A673 (cell line): ENCODE results near the gene CLNK. TPM values are rescaled to one million over a fixed set of nuclear protein-coding genes. Genes with fewer than 3 reads are reported as not detected.

Experiments used
- BruUV-seq: library from RNA; stranded (reverse); fragments of 400-500 nt; replicated peaks from 2 replicates; lab custom pipeline; 2021; lab: Mats Ljungman, UMichigan
- CTCF ChIA-PET: fragments of 300-600 bp; sonication (Branson Sonifier 250); formaldehyde crosslinking; loops from one replicate; lab custom pipeline; 2022; ENCODE audit warnings: antibody characterized with exemption; lab: Charles Lee
- POLR2A ChIA-PET: fragments of 300-600 bp; sonication (Branson Sonifier 250); formaldehyde crosslinking; loops from one replicate; lab custom pipeline; 2022; ENCODE audit warnings: antibody characterized with exemption; ENCODE audit not compliant: low non-redundant PET; lab: Charles Lee
- DNase-seq: peaks from one replicate; pipeline ENCODE4 v3.0.0-alpha.2; 2015; ENCODE audit warnings: low spot score
- H3K27ac ChIP-seq: fragments of 200-600 bp; sonication (generic); 2 replicates; pipeline ENCODE4 v1.5.1; 2016; ENCODE audit warnings: mixed run types, low read depth, mild to moderate bottlenecking, mixed read lengths, antibody characterized with exemption, low read length; ENCODE audit not compliant: poor library complexity, severe bottlenecking
- H3K27me3 ChIP-seq: fragments of 200-600 bp; sonication (generic); replicated peaks from 2 replicates; pipeline ENCODE4 v1.6.1; 2017; ENCODE audit warnings: mixed run types, low read depth, mild to moderate bottlenecking, mixed read lengths, antibody characterized with exemption, low read length; ENCODE audit not compliant: insufficient read depth, poor library complexity
- H3K36me3 ChIP-seq: fragments of 200-600 bp; sonication (generic); 2 replicates; pipeline ENCODE4 v1.6.1; 2016; ENCODE audit warnings: mixed run types, mild to moderate bottlenecking, mixed read lengths, antibody characterized with exemption, low read length; ENCODE audit not compliant: insufficient read depth, poor library complexity, severe bottlenecking
- H3K4me1 ChIP-seq: fragments of 200-600 bp; sonication (generic); 2 replicates; pipeline ENCODE4 v1.6.1; 2017; ENCODE audit warnings: mixed run types, mild to moderate bottlenecking, mixed read lengths, antibody characterized with exemption, low read length; ENCODE audit not compliant: insufficient read depth, poor library complexity, severe bottlenecking
- H3K4me3 ChIP-seq: fragments of 200-600 bp; sonication (generic); 2 replicates; pipeline ENCODE4 v1.5.1; 2016; ENCODE audit warnings: low read depth, mixed run types, mild to moderate bottlenecking, mixed read lengths, low read length; ENCODE audit not compliant: poor library complexity, severe bottlenecking
- H3K9me3 ChIP-seq: fragments of 200-600 bp; sonication (generic); 2 replicates; pipeline ENCODE4 v1.6.1; 2016; ENCODE audit warnings: mixed run types, low read depth, mild to moderate bottlenecking, mixed read lengths, antibody characterized with exemption, low read length; ENCODE audit not compliant: poor library complexity, severe bottlenecking
- EZH2 ChIP-seq: fragments of 200-600 bp; sonication (generic); IDR thresholded peaks from 2 replicates; pipeline ENCODE4 v1.6.1; 2017; ENCODE audit warnings: borderline replicate concordance, low read depth, mild to moderate bottlenecking, mixed read lengths, antibody characterized with exemption, low read length; ENCODE audit not compliant: poor library complexity, severe bottlenecking
- intact Hi-C: fragments of 100-400 bp; cut with micrococcal nuclease; formaldehyde crosslinking; loops from one replicate; pipeline ENCODE4 v1.10.0; 2022; ENCODE audit not compliant: unreplicated experiment
- total RNA-seq: library from RNA; stranded (reverse); gene quantifications from 2 replicates; pipeline ENCODE4 v1.2.3, GENCODE V29; 2021
- TF ChIP-seq, protein P1 (sequence below): fragments of 300-800, 200-600 bp; sonication (generic); conservative IDR thresholded peaks from 2 replicates; pipeline ENCODE4 v1.5.1; 2017; ENCODE audit warnings: low read depth, mild to moderate bottlenecking, antibody characterized with exemption, low read length, moderate library complexity, mixed read lengths

CLNK gene
- total RNA-seq, 1 experiment from 2014 or later = not detected

DNA sequence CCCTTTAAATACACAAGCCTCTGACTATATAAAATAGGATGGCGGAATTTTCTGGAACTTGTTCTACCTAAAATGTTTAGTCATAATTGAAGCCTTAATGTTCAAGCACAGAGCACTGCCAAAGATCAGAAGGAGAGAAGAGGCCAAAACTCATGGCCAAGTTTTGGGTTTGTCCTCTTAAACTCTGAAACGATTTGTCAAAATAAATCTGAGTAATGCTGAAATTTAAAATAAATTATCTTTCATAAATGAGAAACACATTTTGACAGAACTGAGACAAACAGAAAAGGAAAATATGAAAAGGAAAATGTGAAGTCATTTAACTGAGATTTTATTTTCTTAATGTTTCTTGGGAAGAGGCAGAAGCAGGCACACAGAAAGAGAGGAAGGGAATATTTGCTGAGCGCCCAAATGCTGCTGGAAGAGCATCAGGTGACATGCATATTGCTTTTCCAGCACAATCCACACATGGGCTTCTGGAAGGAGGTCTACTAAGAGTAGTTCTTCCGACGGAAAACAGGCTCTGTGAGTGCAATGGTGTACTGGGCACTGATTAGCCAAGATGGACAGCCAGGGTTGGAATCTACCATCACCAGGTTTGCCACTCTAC lies 179.9 kb downstream of the CLNK start:
- ChIA-PET CTCF (no interaction called here), POLR2A (no interaction called here)
- Histone ChIP-seq H3K9me3 (peaks cover 4% of the 10 kb centered on the region), H3K4me1 (no peaks in the 10 kb centered on the region), H3K27ac (no peak overlapping the region), H3K36me3 (no peaks in the 10 kb centered on the region), H3K4me3 (no peak overlapping the region), H3K27me3 (no peaks in the 10 kb centered on the region)
- intact Hi-C loops = no loop called here
- TF ChIP-seq, protein P1, sequence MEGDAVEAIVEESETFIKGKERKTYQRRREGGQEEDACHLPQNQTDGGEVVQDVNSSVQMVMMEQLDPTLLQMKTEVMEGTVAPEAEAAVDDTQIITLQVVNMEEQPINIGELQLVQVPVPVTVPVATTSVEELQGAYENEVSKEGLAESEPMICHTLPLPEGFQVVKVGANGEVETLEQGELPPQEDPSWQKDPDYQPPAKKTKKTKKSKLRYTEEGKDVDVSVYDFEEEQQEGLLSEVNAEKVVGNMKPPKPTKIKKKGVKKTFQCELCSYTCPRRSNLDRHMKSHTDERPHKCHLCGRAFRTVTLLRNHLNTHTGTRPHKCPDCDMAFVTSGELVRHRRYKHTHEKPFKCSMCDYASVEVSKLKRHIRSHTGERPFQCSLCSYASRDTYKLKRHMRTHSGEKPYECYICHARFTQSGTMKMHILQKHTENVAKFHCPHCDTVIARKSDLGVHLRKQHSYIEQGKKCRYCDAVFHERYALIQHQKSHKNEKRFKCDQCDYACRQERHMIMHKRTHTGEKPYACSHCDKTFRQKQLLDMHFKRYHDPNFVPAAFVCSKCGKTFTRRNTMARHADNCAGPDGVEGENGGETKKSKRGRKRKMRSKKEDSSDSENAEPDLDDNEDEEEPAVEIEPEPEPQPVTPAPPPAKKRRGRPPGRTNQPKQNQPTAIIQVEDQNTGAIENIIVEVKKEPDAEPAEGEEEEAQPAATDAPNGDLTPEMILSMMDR = no peak
- no peak for TF ChIP-seq EZH2
- DNase-seq = no peak
- no TSS peak for BruUV-seq

DNA sequence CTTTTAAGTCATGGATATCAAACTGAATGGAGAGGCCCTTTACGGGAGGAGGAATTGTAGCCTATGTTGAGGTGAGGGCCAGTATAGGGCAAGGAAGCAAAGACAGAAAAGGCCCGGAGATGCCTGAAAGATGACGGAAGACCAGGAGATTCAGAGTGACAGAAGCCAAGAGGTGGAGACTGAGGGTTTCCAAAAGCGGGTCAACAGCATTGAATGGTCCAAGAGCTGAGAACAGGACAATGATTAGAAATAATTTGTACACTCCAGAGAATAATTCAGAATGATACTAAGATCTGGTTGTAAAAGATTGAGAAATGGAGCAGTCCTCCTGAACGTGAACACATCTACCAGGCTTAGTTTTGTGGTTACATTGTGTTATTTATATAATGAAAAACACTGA lies 181.9 kb downstream of the CLNK start:
- TF ChIP-seq, protein P1 = no peak
- H3K27ac ChIP-seq = no peak overlapping the region
- intact Hi-C loops = no loop called here
- ChIA-PET CTCF (no interaction called here), POLR2A (no interaction called here)
- H3K9me3 ChIP-seq = peaks cover 4% of the 10 kb centered on the region
- H3K4me1 ChIP-seq = no peaks in the 10 kb centered on the region
- H3K4me3 ChIP-seq = no peak overlapping the region
- H3K27me3 ChIP-seq = no peaks in the 10 kb centered on the region
- no TSS peak for BruUV-seq
- H3K36me3 ChIP-seq = no peaks in the 10 kb centered on the region
- no peak for DNase-seq

DNA sequence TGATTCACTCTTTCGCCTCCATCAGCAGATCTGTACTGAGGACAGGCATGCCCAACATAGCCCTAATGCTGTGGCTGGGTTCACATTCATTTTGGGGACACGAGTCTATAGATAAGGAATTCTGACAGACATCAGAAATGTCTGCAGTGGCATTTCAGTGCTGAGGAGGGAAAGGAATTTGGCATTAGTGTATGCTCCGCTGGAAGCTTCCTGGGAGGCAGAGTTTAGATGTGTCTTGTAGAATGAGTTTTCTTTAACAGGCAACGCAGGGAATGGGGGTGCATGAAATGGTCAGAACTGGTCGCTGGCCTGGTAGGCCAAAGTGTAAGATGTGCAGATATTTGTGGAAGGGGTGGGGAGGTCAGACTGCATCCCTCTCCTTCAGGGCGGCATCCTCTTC lies 183.8 kb downstream of the CLNK start:
- intact Hi-C loops = no loop called here
- no peaks in the 10 kb centered on the region for H3K36me3 ChIP-seq
- POLR2A ChIA-PET = no interaction called here
- no peaks in the 10 kb centered on the region for H3K27me3 ChIP-seq
- no peak for DNase-seq
- CTCF ChIA-PET = no interaction called here
- H3K4me3 ChIP-seq = no peak overlapping the region
- no peak overlapping the region for H3K27ac ChIP-seq
- no peaks in the 10 kb centered on the region for H3K4me1 ChIP-seq
- no peak for TF ChIP-seq EZH2
- TF ChIP-seq, protein P1 = no peak
- BruUV-seq = no TSS peak
- H3K9me3 ChIP-seq = no peaks in the 10 kb centered on the region
